Measurements from ENCODE around the gene TNNC1.
A peak's percentile ranks its signal among the peaks of the same experiment; 100 is the strongest.

The TNNC1 gene

GRCh38 chr3:52420388-52420787 lies 33.5 kb downstream of the TNNC1 start:
- no peak overlapping the region for H3K4me3 Mint-ChIP-seq
- peaks cover 2% of the 10 kb centered on the region for H3K36me3 Mint-ChIP-seq (ENCODE audit: low read depth)
- peaks cover 6% of the 10 kb centered on the region for H3K4me1 Mint-ChIP-seq (ENCODE audit: low read depth)
- no peaks in the 10 kb centered on the region for H3K9me3 Mint-ChIP-seq
- no peak overlapping the region for H3K27ac Mint-ChIP-seq
- no peaks in the 10 kb centered on the region for H3K27me3 Mint-ChIP-seq (ENCODE audit: low read depth)

GRCh38 chr3:52415800-52416199 lies 38.0 kb downstream of the TNNC1 start:
- H3K4me3 Mint-ChIP-seq: no peak overlapping the region

GRCh38 chr3:52408466-52408865 lies 45.4 kb downstream of the TNNC1 start:
- Mint-ChIP-seq H3K36me3 (ENCODE audit: low read depth) (peaks cover 26% of the 10 kb centered on the region), H3K9me3 (no peaks in the 10 kb centered on the region), H3K4me1 (ENCODE audit: low read depth) (peaks cover 41% of the 10 kb centered on the region), H3K27me3 (ENCODE audit: low read depth) (no peaks in the 10 kb centered on the region), H3K27ac (peak overlapping the region; percentile 98), H3K4me3 (peak overlapping the region; percentile 92)

More at GRCh38 chr3:52415800-52416199, 38.0 kb downstream of the TNNC1 start:
- Mint-ChIP-seq H3K36me3 (ENCODE audit: low read depth) (peaks cover 8% of the 10 kb centered on the region), H3K4me1 (ENCODE audit: low read depth) (peaks cover 29% of the 10 kb centered on the region), H3K27me3 (ENCODE audit: low read depth) (no peaks in the 10 kb centered on the region), H3K27ac (no peak overlapping the region), H3K9me3 (no peaks in the 10 kb centered on the region)

- Mint-ChIP-seq H3K36me3 (ENCODE audit: low read depth) (peaks cover 32% of the 10 kb centered on the region), H3K4me1 (ENCODE audit: low read depth) (peaks cover 39% of the 10 kb centered on the region), H3K4me3 (peak overlapping the region; percentile 92), H3K27me3 (ENCODE audit: low read depth) (no peaks in the 10 kb centered on the region), H3K9me3 (no peaks in the 10 kb centered on the region), H3K27ac (no peak overlapping the region)
Observed at GRCh38 chr3:52407779-52408178, 46.1 kb downstream of the TNNC1 start.

- no peaks in the 10 kb centered on the region for H3K27me3 Mint-ChIP-seq (ENCODE audit: low read depth)
- no peaks in the 10 kb centered on the region for H3K9me3 Mint-ChIP-seq
- no peak overlapping the region for H3K27ac Mint-ChIP-seq
- peaks cover 31% of the 10 kb centered on the region for H3K4me1 Mint-ChIP-seq (ENCODE audit: low read depth)
- H3K4me3 Mint-ChIP-seq: no peak overlapping the region
- peaks cover 30% of the 10 kb centered on the region for H3K36me3 Mint-ChIP-seq (ENCODE audit: low read depth)
Observed at GRCh38 chr3:52406791-52407510, 46.9 kb downstream of the TNNC1 start.

- H3K27ac Mint-ChIP-seq: no peak overlapping the region
- H3K27me3 Mint-ChIP-seq (ENCODE audit: low read depth): no peaks in the 10 kb centered on the region
- H3K9me3 Mint-ChIP-seq: no peaks in the 10 kb centered on the region
- H3K4me3 Mint-ChIP-seq: no peak overlapping the region
- peaks cover 34% of the 10 kb centered on the region for H3K36me3 Mint-ChIP-seq (ENCODE audit: low read depth)
- peaks cover 24% of the 10 kb centered on the region for H3K4me1 Mint-ChIP-seq (ENCODE audit: low read depth)
Observed at GRCh38 chr3:52406231-52406661, 47.6 kb downstream of the TNNC1 start.

- H3K4me3 Mint-ChIP-seq: no peak overlapping the region
- H3K27me3 Mint-ChIP-seq (ENCODE audit: low read depth): no peaks in the 10 kb centered on the region
- H3K27ac Mint-ChIP-seq: no peak overlapping the region
- peaks cover 20% of the 10 kb centered on the region for H3K4me1 Mint-ChIP-seq (ENCODE audit: low read depth)
- H3K9me3 Mint-ChIP-seq: no peaks in the 10 kb centered on the region
- H3K36me3 Mint-ChIP-seq (ENCODE audit: low read depth): peaks cover 38% of the 10 kb centered on the region
Observed at GRCh38 chr3:52405601-52406110, 48.2 kb downstream of the TNNC1 start.

GRCh38 chr3:52405066-52405465 lies 48.8 kb downstream of the TNNC1 start:
- no peaks in the 10 kb centered on the region for H3K27me3 Mint-ChIP-seq (ENCODE audit: low read depth)
- no peak overlapping the region for H3K4me3 Mint-ChIP-seq
- H3K9me3 Mint-ChIP-seq: no peaks in the 10 kb centered on the region
- peaks cover 20% of the 10 kb centered on the region for H3K4me1 Mint-ChIP-seq (ENCODE audit: low read depth)
- H3K27ac Mint-ChIP-seq: no peak overlapping the region
- H3K36me3 Mint-ChIP-seq (ENCODE audit: low read depth): peaks cover 40% of the 10 kb centered on the region

GRCh38 chr3:52404391-52404790 lies 49.5 kb downstream of the TNNC1 start:
- Mint-ChIP-seq H3K4me1 (ENCODE audit: low read depth) (peaks cover 20% of the 10 kb centered on the region), H3K36me3 (ENCODE audit: low read depth) (peaks cover 40% of the 10 kb centered on the region), H3K27me3 (ENCODE audit: low read depth) (no peaks in the 10 kb centered on the region), H3K4me3 (no peak overlapping the region), H3K27ac (no peak overlapping the region), H3K9me3 (no peaks in the 10 kb centered on the region)

GRCh38 chr3:52403955-52404354 lies 49.9 kb downstream of the TNNC1 start:
- Mint-ChIP-seq H3K4me1 (ENCODE audit: low read depth) (peaks cover 16% of the 10 kb centered on the region), H3K9me3 (no peaks in the 10 kb centered on the region), H3K4me3 (no peak overlapping the region), H3K27me3 (ENCODE audit: low read depth) (no peaks in the 10 kb centered on the region), H3K36me3 (ENCODE audit: low read depth) (peaks cover 40% of the 10 kb centered on the region), H3K27ac (no peak overlapping the region)

GRCh38 chr3:52403271-52403841 lies 50.5 kb downstream of the TNNC1 start:
- Mint-ChIP-seq H3K4me3 (no peak overlapping the region), H3K36me3 (ENCODE audit: low read depth) (peaks cover 39% of the 10 kb centered on the region), H3K27ac (no peak overlapping the region), H3K9me3 (no peaks in the 10 kb centered on the region), H3K4me1 (ENCODE audit: low read depth) (peaks cover 10% of the 10 kb centered on the region), H3K27me3 (ENCODE audit: low read depth) (no peaks in the 10 kb centered on the region)

GRCh38 chr3:52402706-52403270 lies 51.1 kb downstream of the TNNC1 start:
- Mint-ChIP-seq H3K4me1 (ENCODE audit: low read depth) (peaks cover 5% of the 10 kb centered on the region), H3K4me3 (no peak overlapping the region), H3K9me3 (no peaks in the 10 kb centered on the region), H3K27ac (no peak overlapping the region), H3K36me3 (ENCODE audit: low read depth) (peaks cover 35% of the 10 kb centered on the region), H3K27me3 (ENCODE audit: low read depth) (no peaks in the 10 kb centered on the region)

- no peaks in the 10 kb centered on the region for H3K27me3 Mint-ChIP-seq (ENCODE audit: low read depth)
- peaks cover 30% of the 10 kb centered on the region for H3K36me3 Mint-ChIP-seq (ENCODE audit: low read depth)
- no peak overlapping the region for H3K27ac Mint-ChIP-seq
- no peaks in the 10 kb centered on the region for H3K9me3 Mint-ChIP-seq
- peaks cover 4% of the 10 kb centered on the region for H3K4me1 Mint-ChIP-seq (ENCODE audit: low read depth)
- H3K4me3 Mint-ChIP-seq: no peak overlapping the region
Observed at GRCh38 chr3:52402101-52402521, 51.7 kb downstream of the TNNC1 start.

GRCh38 chr3:52401551-52401950 lies 52.3 kb downstream of the TNNC1 start:
- Mint-ChIP-seq H3K27me3 (ENCODE audit: low read depth) (no peaks in the 10 kb centered on the region), H3K27ac (no peak overlapping the region), H3K4me1 (ENCODE audit: low read depth) (peaks cover 1% of the 10 kb centered on the region), H3K4me3 (no peak overlapping the region), H3K36me3 (ENCODE audit: low read depth) (peaks cover 30% of the 10 kb centered on the region), H3K9me3 (no peaks in the 10 kb centered on the region)

All from T-helper 1 cell treated with Interleukin-12 subunit alpha and Interleukin-12 subunit beta and Interleukin-4 antibody, amounts not matched to agents 30 μg/mL and 1 μg/mL, for 36 hours (primary cell).